ENCODE results near the gene NTM. TPM values are rescaled to one million over a fixed set of nuclear protein-coding genes. Genes with fewer than 3 reads are reported as not detected.

NTM gene
- total RNA-seq, 4 donors from 2014 or later, result 0.21 to 3.2 (median 0.84) TPM

DNA sequence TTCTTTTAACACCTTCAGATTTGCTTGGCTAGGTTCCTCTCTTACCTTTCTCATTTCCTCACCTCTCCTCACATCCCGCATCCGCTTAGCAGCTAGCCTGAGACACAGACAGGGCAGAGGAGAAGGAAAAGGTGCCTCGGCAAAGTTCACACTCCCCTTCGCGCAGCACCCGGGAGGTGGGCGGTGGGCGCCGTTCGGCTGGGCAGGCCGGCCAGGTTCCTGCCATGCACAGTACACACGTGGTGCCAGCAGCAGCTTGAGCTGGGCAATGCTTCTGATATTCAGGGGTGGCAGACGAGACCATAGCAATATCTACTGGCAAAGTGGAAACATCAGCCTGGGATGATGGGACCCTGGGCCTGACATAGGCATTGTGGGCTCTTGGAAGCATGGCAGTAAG is 3.3 kb downstream of the NTM start:
- Histone ChIP-seq H3K36me3 (no peaks in the 10 kb centered on the region), H3K9me3 (no peaks in the 10 kb centered on the region), H3K4me3 (no peak overlapping the region), H3K4me1 (peaks cover 0 to 17% (median 4%) of the 10 kb centered on the region in 3 donors), H3K27ac (no peak overlapping the region), H3K27me3 (peaks cover 0 to 67% (median 3%) of the 10 kb centered on the region in 4 donors)
- 60 to 76% methylated on average over 9 to 12 of the region's 13 CpGs for WGBS, 2 donors
- intact Hi-C loops (cut with DNase I), result no loop called here
- no peak for TF ChIP-seq POLR2A (IDR thresholded peaks at IDR 0.05)
- no peak for TF ChIP-seq CTCF (IDR thresholded peaks at IDR 0.05)
- DNase-seq, result no peak

- WGBS, 2 donors, result 34 to 42% methylated on average over 4 of the region's 4 CpGs
- no peak for DNase-seq
- intact Hi-C loops (cut with DNase I), result no loop called here
- no peaks in the 10 kb centered on the region for H3K9me3 ChIP-seq
- H3K27me3 ChIP-seq, result peaks cover 0 to 64% (median 3%) of the 10 kb centered on the region in 4 donors
- no peak overlapping the region for H3K4me3 ChIP-seq
- H3K4me1 ChIP-seq, result peaks cover 0 to 15% (median 4%) of the 10 kb centered on the region in 3 donors
- TF ChIP-seq POLR2A (IDR thresholded peaks at IDR 0.05) (no peak), CTCF (IDR thresholded peaks at IDR 0.05) (no peak)
- no peaks in the 10 kb centered on the region for H3K36me3 ChIP-seq
- no peak overlapping the region for H3K27ac ChIP-seq
Observed at GRCh38 chr11:131375421-131375820, 5.0 kb downstream of the NTM start.

GRCh38 chr11:131375915-131376314 is 5.5 kb downstream of the NTM start:
- no peak for DNase-seq
- Histone ChIP-seq H3K4me1 (peaks cover 0 to 10% (median 2%) of the 10 kb centered on the region in 3 donors), H3K9me3 (no peaks in the 10 kb centered on the region), H3K27me3 (peaks cover 0 to 64% (median 3%) of the 10 kb centered on the region in 4 donors), H3K4me3 (no peak overlapping the region), H3K36me3 (no peaks in the 10 kb centered on the region), H3K27ac (no peak overlapping the region)
- WGBS, 2 donors, result 66 to 68% methylated on average over 3 of the region's 3 CpGs
- no peak for TF ChIP-seq CTCF (IDR thresholded peaks at IDR 0.05)
- no peak for TF ChIP-seq POLR2A (IDR thresholded peaks at IDR 0.05)
- intact Hi-C loops (cut with DNase I), result no loop called here

- no peaks in the 10 kb centered on the region for H3K9me3 ChIP-seq
- H3K36me3 ChIP-seq, result no peaks in the 10 kb centered on the region
- TF ChIP-seq POLR2A (IDR thresholded peaks at IDR 0.05), result no peak
- no peaks in the 10 kb centered on the region for H3K4me1 ChIP-seq
- H3K27ac ChIP-seq, result no peak overlapping the region
- H3K27me3 ChIP-seq, result peaks cover 0 to 50% (median 0%) of the 10 kb centered on the region in 4 donors
- H3K4me3 ChIP-seq, result no peak overlapping the region
- 33 to 80% methylated on average over 1 of the region's 1 CpG for WGBS, 2 donors
- no peak for DNase-seq
- intact Hi-C loops (cut with DNase I), result no loop called here
Observed at GRCh38 chr11:131378931-131379330, 8.5 kb downstream of the NTM start.

DNA sequence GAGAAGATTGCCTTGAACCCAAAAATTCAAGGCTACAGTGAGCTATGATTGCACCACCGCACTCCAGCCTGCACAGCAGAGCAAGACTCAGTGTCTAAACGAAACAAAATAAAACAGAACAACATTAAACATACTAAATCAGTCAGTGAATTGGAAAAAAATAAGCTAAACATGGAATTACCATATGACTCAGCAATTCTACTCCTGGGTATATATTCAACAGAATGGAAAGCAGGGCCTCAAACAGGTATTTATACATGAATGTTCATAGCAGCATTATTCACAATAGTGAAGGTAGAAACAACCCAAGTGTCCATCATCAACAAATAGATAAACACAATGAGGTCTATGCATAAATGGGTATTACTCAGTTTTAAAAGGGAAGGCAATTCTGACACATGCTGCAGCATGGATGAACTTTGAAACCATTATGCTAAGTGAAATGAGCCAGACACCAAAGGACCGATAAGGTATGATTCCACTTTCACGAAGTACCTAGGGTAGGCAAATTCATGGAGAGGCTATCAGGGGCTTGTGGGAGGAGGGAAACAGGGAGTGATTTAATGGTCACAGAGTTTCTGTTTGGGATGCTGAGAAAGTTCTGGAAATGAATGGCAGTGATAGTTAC is 15.5 kb downstream of the NTM start:
- peaks cover 0 to 36% (median 0%) of the 10 kb centered on the region in 4 donors for H3K27me3 ChIP-seq
- H3K4me3 ChIP-seq, result no peak overlapping the region
- 78% methylated on average over 4 of the region's 4 CpGs for WGBS, 2 donors
- no peaks in the 10 kb centered on the region for H3K9me3 ChIP-seq
- TF ChIP-seq CTCF (IDR thresholded peaks at IDR 0.05) (no peak), POLR2A (IDR thresholded peaks at IDR 0.05) (no peak)
- no peaks in the 10 kb centered on the region for H3K36me3 ChIP-seq
- DNase-seq, result no peak
- intact Hi-C loops (cut with DNase I), result no loop called here
- H3K27ac ChIP-seq, result no peak overlapping the region
- peaks cover 0 to 16% (median 0%) of the 10 kb centered on the region in 3 donors for H3K4me1 ChIP-seq

All from esophagus squamous epithelium (tissue), 5 donors.